Muscle layer of duodenum (tissue), 2 donors: ENCODE data around the gene ZNF334.
A peak's percentile ranks its signal among the peaks of the same experiment; 100 is the strongest.

ENCODE experiments used
- H3K27ac ChIP-seq: one replicate; pipeline ENCODE4 v1.7.0; 2013; ENCODE audit warnings: mild to moderate bottlenecking, low read length
- H3K27me3 ChIP-seq: one replicate; pipeline ENCODE4 v1.7.0; 2013; ENCODE audit warnings: low read depth, mild to moderate bottlenecking, control low read depth, low read length
- H3K36me3 ChIP-seq, 2 donors: one replicate each; pipeline ENCODE4 v1.7.0; 2013; ENCODE audit warnings: low read length in 2 of 2, control low read depth in 1 of 2, mild to moderate bottlenecking in 1 of 2; ENCODE audit not compliant: insufficient read depth in 2 of 2, control insufficient read depth in 1 of 2
- H3K4me1 ChIP-seq, 2 donors: one replicate each; pipeline ENCODE4 v1.7.0; 2013; ENCODE audit warnings: low read length in 2 of 2, mild to moderate bottlenecking in 2 of 2, control low read depth in 1 of 2, moderate library complexity in 1 of 2; ENCODE audit not compliant: insufficient read depth in 2 of 2, control insufficient read depth in 1 of 2
- H3K4me3 ChIP-seq, 2 donors: one replicate each; pipeline ENCODE4 v1.7.0; 2013; ENCODE audit warnings: low read length in 2 of 2, low read depth in 1 of 2, mild to moderate bottlenecking in 1 of 2
- H3K9me3 ChIP-seq, 2 donors: one replicate each; pipeline ENCODE4 v1.7.0; 2013; ENCODE audit warnings: low read length in 2 of 2, control low read depth in 1 of 2, mild to moderate bottlenecking in 1 of 2; ENCODE audit not compliant: control insufficient read depth in 1 of 2
- donor health status: healthy.

Gene ZNF334

DNA sequence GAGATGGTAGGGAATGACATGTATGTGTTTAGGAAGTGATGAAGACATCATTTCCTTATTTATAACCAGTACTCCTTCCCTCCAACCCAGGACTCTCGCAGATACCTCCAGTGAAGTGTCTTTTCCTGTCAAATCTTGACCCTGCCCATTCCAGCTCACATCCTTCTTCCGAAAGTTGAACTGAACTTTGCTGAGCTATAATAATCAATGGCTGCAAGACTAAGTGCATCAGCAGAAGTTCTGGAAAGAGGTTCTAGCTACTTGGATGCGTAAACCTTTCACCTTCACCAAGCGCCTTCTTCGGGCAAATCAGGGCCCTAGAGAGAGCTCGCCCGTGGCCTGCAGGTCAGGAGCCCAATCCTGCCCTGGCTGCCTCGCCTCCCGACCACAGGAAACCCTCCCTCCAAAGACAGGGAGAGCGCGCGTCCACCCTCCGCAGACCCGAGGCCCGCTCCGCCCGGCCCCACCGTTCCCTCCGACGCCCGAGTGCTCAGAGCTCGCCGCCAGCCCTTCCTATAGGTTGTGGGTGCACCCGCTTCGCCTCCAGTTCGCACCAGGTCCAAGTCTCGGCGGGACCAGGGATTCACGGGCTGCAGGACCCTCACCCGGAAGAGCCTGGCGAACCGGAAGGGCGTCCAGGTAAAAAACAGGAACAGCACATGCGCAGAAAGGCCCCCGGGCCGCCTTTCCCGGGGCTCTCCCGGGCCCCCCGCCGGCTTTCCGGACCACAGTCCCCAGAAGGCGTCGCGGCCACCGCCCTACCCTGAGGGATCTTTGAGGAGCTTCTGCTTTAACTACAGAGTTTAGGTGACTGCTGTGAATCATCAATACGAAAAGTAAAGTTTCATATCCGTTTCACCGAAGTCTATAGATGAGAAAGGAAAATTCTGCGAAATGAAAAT, at the start of gene ZNF334:
Gene ZNF334, minus strand, starts transcription at position 617 of the 902 bp plus-strand sequence. CDS start 1,457 bp downstream, outside the sequence.
- no peak within 1 kb of the TSS for H3K27ac ChIP-seq
- no peaks in the 10 kb centered on the region for H3K9me3 ChIP-seq

DNA sequence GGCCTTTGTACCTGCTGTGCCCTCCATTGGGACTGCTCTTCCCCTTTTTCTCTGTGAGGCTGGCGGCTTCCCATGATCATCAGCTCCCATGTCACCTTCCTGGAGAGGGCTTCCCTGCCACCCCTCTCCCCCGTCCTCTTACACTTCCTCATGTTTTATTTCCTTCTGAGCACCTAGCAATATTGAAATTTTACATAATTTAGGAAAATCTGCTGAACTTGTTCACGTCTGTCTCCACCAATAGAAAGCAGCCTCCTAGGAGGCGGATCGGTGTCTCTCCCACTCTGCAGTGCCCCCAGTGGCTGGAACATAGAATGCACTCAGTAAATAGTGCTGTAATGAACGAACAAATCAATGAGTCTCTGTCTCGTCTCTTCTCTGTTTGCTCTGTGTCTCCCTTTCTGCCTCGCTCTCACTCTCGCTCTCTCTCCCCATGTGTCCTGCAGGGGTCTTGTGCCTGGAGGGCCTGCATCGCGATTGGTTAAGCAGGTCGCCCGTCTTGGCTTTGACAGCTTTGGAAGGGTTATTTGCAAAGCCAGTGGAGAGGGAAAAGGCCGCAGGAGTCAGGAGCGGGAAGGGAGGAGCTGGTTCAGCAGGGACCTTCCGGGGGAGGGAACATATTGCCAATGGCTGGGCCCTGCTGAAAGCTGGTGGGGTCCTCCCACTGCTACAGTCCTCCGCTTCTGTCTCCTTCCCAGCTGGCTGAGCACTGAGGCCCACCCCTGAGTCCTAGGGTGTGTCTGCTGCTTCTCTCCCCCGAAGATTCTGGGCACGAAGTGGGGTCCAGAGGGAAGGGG, 49.2 kb upstream of the ZNF334 start:
- H3K4me1 ChIP-seq: peaks cover 0 to 5% of the 10 kb centered on the region in 2 donors
- no peaks in the 10 kb centered on the region for H3K9me3 ChIP-seq
- no peaks in the 10 kb centered on the region for H3K27me3 ChIP-seq
- H3K36me3 ChIP-seq: no peaks in the 10 kb centered on the region
- no peak overlapping the region for H3K27ac ChIP-seq
- peak overlapping the region; percentile 45 to 56 for H3K4me3 ChIP-seq

More for the DNA sequence above, at the start of gene ZNF334:
- peak within 1 kb of the TSS; percentile 82 to 86 for H3K4me3 ChIP-seq
- no peaks in the 10 kb centered on the region for H3K27me3 ChIP-seq
- H3K36me3 ChIP-seq: no peaks in the 10 kb centered on the region
- H3K4me1 ChIP-seq: peaks cover 0 to 10% of the 10 kb centered on the region in 2 donors

GRCh38 chr20:46562009-46562372, 48.6 kb upstream of the ZNF334 start:
- H3K27me3 ChIP-seq: no peaks in the 10 kb centered on the region
- no peak overlapping the region for H3K27ac ChIP-seq
- peak overlapping the region; percentile 45 to 56 for H3K4me3 ChIP-seq

DNA sequence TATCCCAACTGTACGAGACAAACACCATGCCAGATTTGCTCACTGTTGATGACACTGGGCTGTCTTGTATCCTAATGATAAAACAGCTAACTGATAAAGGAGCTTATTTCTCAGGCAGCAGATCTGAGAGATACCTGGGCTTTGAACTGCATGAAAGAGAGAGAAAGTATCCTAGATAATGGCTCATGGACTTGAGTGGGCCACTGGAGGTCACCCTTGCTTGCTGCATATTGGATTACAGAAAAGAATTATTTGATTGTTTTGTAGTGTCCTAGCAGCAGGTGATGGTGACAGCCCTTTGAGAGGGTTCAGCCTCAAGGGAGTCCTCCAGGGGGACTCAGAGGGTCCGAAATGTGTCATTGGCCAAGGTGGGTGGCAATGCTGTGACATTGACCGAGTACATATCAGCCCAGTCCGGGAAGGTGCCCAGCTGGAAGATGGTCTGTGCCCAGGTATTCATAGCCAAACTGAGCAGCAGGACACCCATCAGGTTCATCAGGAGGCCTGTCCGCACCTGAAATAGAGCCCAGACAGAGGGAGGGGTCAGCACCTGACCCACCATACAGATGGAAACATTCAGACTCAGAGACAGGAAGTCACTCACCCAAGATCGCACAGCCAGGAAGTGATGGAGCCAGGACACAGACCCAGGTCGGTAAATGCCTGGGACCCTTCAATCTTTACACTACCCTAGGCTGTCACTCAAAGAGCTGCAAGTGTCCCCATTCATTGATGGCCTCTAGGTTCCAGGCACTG, 46.5 kb upstream of the ZNF334 start:
- Histone ChIP-seq H3K4me3 (no peak overlapping the region), H3K4me1 (peaks cover 0 to 5% of the 10 kb centered on the region in 2 donors), H3K27ac (no peak overlapping the region), H3K9me3 (no peaks in the 10 kb centered on the region), H3K36me3 (no peaks in the 10 kb centered on the region), H3K27me3 (no peaks in the 10 kb centered on the region)

More at GRCh38 chr20:46562009-46562372, 48.6 kb upstream of the ZNF334 start:
- Histone ChIP-seq H3K4me1 (peaks cover 0 to 5% of the 10 kb centered on the region in 2 donors), H3K36me3 (no peaks in the 10 kb centered on the region), H3K9me3 (no peaks in the 10 kb centered on the region)

DNA sequence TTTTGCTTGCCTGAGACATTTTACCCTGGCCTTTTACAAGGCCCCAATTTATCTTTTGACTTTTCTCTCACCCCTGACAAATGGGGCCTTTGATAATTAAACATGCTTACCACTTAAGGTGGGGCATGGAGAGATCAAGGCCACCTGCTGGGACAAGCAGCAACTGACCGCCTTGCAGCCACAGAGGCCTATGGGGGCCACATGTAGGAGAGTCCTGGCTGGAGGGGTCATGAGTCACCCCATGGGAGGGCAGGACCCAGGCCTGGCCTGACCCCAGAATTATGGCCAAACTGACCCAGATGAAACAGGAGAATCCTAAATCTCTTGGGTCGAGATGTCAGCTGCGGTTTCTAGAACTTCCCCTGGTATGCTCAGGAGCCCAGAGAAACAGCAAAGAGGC, 45.6 kb upstream of the ZNF334 start:
- no peaks in the 10 kb centered on the region for H3K36me3 ChIP-seq
- no peak overlapping the region for H3K27ac ChIP-seq
- no peaks in the 10 kb centered on the region for H3K9me3 ChIP-seq

GRCh38 chr20:46558511-46558959, 45.2 kb upstream of the ZNF334 start:
- Histone ChIP-seq H3K4me1 (peaks cover 0 to 5% of the 10 kb centered on the region in 2 donors), H3K36me3 (no peaks in the 10 kb centered on the region), H3K9me3 (no peaks in the 10 kb centered on the region), H3K4me3 (no peak overlapping the region), H3K27me3 (no peaks in the 10 kb centered on the region), H3K27ac (no peak overlapping the region)

More for the DNA sequence above, 45.6 kb upstream of the ZNF334 start:
- Histone ChIP-seq H3K4me3 (no peak overlapping the region), H3K27me3 (no peaks in the 10 kb centered on the region), H3K4me1 (peaks cover 0 to 5% of the 10 kb centered on the region in 2 donors)

GRCh38 chr20:46557231-46557956, 44.0 kb upstream of the ZNF334 start:
- no peaks in the 10 kb centered on the region for H3K9me3 ChIP-seq
- H3K36me3 ChIP-seq: no peaks in the 10 kb centered on the region
- H3K4me3 ChIP-seq: no peak overlapping the region
- no peaks in the 10 kb centered on the region for H3K27me3 ChIP-seq
- H3K27ac ChIP-seq: no peak overlapping the region
- H3K4me1 ChIP-seq: peaks cover 0 to 5% of the 10 kb centered on the region in 2 donors

GRCh38 chr20:46555370-46555956, 42.1 kb upstream of the ZNF334 start:
- H3K27ac ChIP-seq: no peak overlapping the region
- H3K36me3 ChIP-seq: no peaks in the 10 kb centered on the region
- H3K27me3 ChIP-seq: no peaks in the 10 kb centered on the region
- H3K4me1 ChIP-seq: no peaks in the 10 kb centered on the region
- no peak overlapping the region for H3K4me3 ChIP-seq
- H3K9me3 ChIP-seq: no peaks in the 10 kb centered on the region

GRCh38 chr20:46554828-46555227, 41.5 kb upstream of the ZNF334 start:
- Histone ChIP-seq H3K27me3 (no peaks in the 10 kb centered on the region), H3K4me1 (no peaks in the 10 kb centered on the region), H3K36me3 (no peaks in the 10 kb centered on the region), H3K4me3 (no peak overlapping the region), H3K27ac (no peak overlapping the region), H3K9me3 (no peaks in the 10 kb centered on the region)

DNA sequence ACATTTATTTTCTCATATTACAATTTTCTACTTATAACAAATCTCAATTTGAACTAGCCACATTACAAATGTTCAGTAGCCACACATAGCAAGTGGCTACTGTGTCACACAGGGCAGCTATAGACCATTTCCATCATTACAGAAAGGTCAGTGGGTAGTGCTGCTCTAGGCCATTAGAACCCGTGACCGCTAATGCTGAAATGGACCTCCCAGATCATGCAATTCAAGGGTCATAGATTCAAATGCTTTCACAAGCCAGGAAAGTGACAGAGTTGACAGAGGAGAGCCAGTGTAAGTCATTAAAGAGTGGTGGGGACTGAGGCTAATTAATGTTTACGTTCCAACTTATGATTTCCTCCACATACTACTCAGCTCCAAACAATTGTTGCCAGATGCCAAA, 40.6 kb upstream of the ZNF334 start:
- Histone ChIP-seq H3K27me3 (no peaks in the 10 kb centered on the region), H3K4me3 (no peak overlapping the region), H3K9me3 (no peaks in the 10 kb centered on the region), H3K4me1 (no peaks in the 10 kb centered on the region), H3K27ac (no peak overlapping the region), H3K36me3 (no peaks in the 10 kb centered on the region)
